Loucy (cell line): ENCODE data around the gene CASP6.

ENCODE experiments used
- EZH2phosphoT487 ChIP-seq: fragments of 200-600 bp; IDR thresholded peaks from 2 replicates; pipeline ENCODE4 v1.6.1; 2018; ENCODE audit warnings: antibody characterized with exemption, mild to moderate bottlenecking, moderate library complexity, borderline replicate concordance
- TF ChIP-seq, protein P1 (sequence below): fragments of 200-600 bp; sonication (generic); conservative IDR thresholded peaks from 2 replicates; pipeline ENCODE4 v1.5.1; 2014; ENCODE audit warnings: mild to moderate bottlenecking, antibody characterized with exemption, low read length

- TF ChIP-seq, protein P1, sequence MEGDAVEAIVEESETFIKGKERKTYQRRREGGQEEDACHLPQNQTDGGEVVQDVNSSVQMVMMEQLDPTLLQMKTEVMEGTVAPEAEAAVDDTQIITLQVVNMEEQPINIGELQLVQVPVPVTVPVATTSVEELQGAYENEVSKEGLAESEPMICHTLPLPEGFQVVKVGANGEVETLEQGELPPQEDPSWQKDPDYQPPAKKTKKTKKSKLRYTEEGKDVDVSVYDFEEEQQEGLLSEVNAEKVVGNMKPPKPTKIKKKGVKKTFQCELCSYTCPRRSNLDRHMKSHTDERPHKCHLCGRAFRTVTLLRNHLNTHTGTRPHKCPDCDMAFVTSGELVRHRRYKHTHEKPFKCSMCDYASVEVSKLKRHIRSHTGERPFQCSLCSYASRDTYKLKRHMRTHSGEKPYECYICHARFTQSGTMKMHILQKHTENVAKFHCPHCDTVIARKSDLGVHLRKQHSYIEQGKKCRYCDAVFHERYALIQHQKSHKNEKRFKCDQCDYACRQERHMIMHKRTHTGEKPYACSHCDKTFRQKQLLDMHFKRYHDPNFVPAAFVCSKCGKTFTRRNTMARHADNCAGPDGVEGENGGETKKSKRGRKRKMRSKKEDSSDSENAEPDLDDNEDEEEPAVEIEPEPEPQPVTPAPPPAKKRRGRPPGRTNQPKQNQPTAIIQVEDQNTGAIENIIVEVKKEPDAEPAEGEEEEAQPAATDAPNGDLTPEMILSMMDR = no peak
- no peak for TF ChIP-seq EZH2phosphoT487
Observed at GRCh38 chr4:109698656-109699055, 4.6 kb downstream of the CASP6 start.
